Testis (tissue), 2 donors: Measurements from ENCODE around the gene PLOD3.

Experiments used
- CTCF ChIP-seq, 3 experiments: fragments of 450-650 bp in 2 of 3; fragments of 200-600 bp in 1 of 3; sonication (generic) in 1 of 3; IDR thresholded peaks; one replicate each; pipeline ENCODE4 v1.5.1; 2016 to 2019; ENCODE audit warnings: antibody characterized with exemption in 3 of 3, mild to moderate bottlenecking in 2 of 3, moderate library complexity in 1 of 3
- POLR2A ChIP-seq: fragments of 450-650 bp; IDR thresholded peaks from one replicate; pipeline ENCODE4 v1.6.1; 2017; ENCODE audit warnings: antibody characterized with exemption, mild to moderate bottlenecking, moderate library complexity

GRCh38 chr7:101233907-101234547 is 16.6 kb upstream of the PLOD3 start:
- TF ChIP-seq CTCF (IDR thresholded peaks at IDR 0.05) (no peak), POLR2A (no peak)
